ENCODE data around the gene C1QTNF2.

DNA sequence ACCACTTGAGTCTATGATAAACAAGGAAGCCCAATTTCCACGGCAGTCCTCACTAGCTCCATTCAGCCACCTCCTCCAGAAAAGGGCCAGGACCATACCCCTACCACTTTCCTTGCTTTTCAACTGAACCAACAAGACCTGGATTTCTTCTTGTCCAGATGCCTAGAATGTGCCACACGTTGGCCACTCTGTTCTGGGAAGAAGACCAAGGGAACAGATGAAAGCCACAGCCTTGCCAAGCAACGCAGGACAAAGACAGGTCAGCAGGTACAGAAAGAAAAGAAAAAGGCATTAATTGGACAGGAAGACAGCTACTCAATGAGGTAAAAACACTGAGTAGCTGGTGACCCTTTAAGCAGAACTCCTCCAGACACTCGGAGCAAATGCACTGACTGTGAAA, 60.3 kb downstream of the C1QTNF2 start:
- TF ChIP-seq, protein P1, sequence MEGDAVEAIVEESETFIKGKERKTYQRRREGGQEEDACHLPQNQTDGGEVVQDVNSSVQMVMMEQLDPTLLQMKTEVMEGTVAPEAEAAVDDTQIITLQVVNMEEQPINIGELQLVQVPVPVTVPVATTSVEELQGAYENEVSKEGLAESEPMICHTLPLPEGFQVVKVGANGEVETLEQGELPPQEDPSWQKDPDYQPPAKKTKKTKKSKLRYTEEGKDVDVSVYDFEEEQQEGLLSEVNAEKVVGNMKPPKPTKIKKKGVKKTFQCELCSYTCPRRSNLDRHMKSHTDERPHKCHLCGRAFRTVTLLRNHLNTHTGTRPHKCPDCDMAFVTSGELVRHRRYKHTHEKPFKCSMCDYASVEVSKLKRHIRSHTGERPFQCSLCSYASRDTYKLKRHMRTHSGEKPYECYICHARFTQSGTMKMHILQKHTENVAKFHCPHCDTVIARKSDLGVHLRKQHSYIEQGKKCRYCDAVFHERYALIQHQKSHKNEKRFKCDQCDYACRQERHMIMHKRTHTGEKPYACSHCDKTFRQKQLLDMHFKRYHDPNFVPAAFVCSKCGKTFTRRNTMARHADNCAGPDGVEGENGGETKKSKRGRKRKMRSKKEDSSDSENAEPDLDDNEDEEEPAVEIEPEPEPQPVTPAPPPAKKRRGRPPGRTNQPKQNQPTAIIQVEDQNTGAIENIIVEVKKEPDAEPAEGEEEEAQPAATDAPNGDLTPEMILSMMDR (IDR thresholded peaks at IDR 0.05), result no peak
- TF ChIP-seq POLR2A (IDR thresholded peaks at IDR 0.05) (no peak), POLR2AphosphoS5 (IDR thresholded peaks at IDR 0.05) (no peak)

All from stomach (tissue), 4 donors.